Mononuclear cell (primary cell): Measurements from ENCODE around the gene NEDD4L. TPM values are rescaled to one million over a fixed set of nuclear protein-coding genes. Genes with fewer than 3 reads are reported as not detected.

Experiments used
- H3K27me3 ChIP-seq: 2 replicates; pipeline ENCODE4 v1.6.0; 2011; ENCODE audit warnings: low read length, control low read depth; ENCODE audit not compliant: insufficient read depth
- H3K4me1 ChIP-seq: 2 replicates; pipeline ENCODE4 v1.5.1; 2011; ENCODE audit warnings: mild to moderate bottlenecking, low read length, control low read depth; ENCODE audit not compliant: insufficient read depth
- H3K4me3 ChIP-seq: 2 replicates; pipeline ENCODE4 v1.5.1; 2011; ENCODE audit warnings: mild to moderate bottlenecking, low read length, moderate library complexity
- H3K9me3 ChIP-seq: 2 replicates; pipeline ENCODE4 v1.5.1; 2011; ENCODE audit warnings: low read depth, mild to moderate bottlenecking, control low read depth, low read length
- total RNA-seq: library from RNA; depleted of rRNA; stranded (reverse); fragments of >200 nt; gene quantifications from one replicate; pipeline ENCODE4 v1.2.3, GENCODE V29; 2012

NEDD4L gene
- total RNA-seq, 1 donor, result 8.7 TPM

DNA sequence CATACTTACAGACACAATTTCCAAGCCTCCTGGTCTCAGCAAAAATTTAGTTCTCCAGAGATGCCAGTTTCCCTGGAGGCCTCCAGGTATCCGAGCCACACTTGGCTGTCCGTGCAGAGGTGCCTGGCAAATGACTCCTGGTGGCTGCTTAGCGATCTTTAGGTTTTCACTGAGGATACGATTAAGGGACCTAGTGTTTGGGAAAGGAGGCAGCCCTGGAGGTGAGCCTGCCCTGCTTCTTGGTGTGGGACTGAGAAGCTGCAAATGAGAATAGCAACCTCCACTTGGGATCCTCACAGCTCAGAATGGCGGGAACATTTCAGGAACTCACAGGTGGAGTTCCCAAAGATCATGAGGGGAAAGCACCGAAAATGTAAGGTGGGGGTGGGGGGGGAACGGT, 367.3 kb downstream of the NEDD4L start:
- Histone ChIP-seq H3K27me3 (no peaks in the 10 kb centered on the region), H3K4me3 (no peak overlapping the region), H3K9me3 (no peaks in the 10 kb centered on the region), H3K4me1 (no peaks in the 10 kb centered on the region)

DNA sequence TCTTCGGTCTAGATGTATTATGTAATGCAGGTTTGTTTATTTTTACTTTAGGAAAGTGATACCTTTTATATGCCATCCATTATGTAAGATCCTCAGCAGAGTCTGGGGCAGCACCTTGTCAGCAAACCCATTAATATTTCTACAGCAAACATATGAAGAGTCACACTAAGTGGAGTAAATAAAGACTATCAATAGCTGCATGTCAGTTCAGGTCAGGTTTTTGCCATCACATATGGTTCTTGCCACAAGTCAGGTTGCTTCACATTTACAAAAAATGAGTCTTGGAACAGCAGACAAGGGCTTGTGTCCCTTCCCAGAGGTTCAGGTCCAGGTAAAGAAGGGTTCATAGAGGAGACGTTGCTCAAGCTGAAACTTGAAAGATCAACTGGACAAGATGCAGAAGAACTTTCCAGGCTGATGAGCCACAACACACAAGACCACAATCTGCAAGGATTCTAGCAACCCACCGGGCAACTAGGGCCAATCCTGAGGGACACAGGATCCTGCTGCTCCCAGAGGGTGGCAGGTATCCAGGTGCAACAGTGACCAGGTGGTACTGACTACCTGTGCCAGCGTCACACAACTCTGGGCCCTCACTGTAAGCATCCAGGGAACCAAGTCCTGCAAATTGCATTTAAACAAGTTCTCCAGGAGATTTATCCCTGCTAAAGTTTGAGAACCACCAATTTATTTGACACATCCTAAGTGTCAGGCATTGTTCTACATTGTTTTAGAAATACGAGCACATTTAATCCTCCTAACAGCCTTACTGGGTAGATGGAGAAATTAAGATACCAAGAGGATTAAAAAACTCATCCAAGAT, 369.0 kb downstream of the NEDD4L start:
- Histone ChIP-seq H3K27me3 (no peaks in the 10 kb centered on the region), H3K4me3 (no peak overlapping the region), H3K9me3 (no peaks in the 10 kb centered on the region), H3K4me1 (no peaks in the 10 kb centered on the region)

GRCh38 chr18:58413667-58414628, 369.9 kb downstream of the NEDD4L start:
- Histone ChIP-seq H3K4me1 (no peaks in the 10 kb centered on the region), H3K9me3 (no peaks in the 10 kb centered on the region), H3K27me3 (no peaks in the 10 kb centered on the region), H3K4me3 (no peak overlapping the region)

- H3K27me3 ChIP-seq, result no peaks in the 10 kb centered on the region
- no peaks in the 10 kb centered on the region for H3K4me1 ChIP-seq
- no peak overlapping the region for H3K4me3 ChIP-seq
- no peaks in the 10 kb centered on the region for H3K9me3 ChIP-seq
Observed at GRCh38 chr18:58416014-58416703, 372.1 kb downstream of the NEDD4L start.

DNA sequence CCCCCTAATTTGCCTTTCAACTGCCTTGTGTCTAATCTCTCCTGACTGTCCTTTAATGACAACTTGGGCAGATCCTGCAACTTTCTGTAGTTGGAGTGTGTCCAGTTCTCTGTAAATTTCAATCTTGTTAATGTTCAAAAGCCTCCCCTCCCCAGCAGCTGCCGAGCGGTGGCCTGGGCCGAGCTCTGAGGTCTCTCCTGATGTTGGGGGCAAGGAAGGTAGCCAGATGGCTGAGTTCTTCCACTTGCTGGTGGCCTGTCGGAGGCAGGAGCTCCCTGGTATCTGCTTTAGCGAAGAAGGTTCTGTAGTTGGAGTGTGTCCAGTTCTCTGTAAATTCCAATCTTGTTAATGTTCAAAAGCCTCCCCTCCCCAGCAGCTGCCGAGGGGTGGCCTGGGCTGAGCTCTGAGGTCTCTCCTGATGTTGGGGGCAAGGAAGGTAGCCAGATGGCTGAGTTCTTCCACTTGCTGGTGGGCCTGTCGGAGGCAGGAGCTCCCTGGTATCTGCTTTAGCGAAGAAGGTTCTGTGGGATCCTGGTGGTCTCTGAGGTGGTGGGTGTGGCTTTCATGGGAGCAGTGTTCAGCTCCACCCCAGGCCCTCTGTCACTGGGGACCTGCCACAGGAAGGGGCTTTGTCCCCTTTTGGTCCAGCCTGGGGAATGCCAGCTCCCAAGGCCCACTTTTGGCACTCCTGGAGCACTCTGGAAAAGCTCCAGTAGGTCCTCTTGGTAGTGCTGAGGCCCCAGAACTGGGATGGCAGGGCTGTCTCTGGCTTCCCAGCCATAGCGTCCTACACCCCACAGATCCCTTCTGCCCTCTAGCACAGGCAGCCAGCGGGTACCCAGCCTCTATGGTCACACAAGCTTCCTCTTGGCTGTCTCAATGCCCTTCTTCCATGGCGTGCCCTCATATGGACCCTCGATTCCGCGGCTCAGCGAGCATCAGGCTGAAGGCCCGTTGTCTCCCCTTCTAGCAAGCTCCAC, 373.0 kb downstream of the NEDD4L start:
- Histone ChIP-seq H3K9me3 (no peaks in the 10 kb centered on the region), H3K4me1 (no peaks in the 10 kb centered on the region), H3K4me3 (no peak overlapping the region), H3K27me3 (no peaks in the 10 kb centered on the region)

GRCh38 chr18:58417752-58418151, 373.7 kb downstream of the NEDD4L start:
- no peak overlapping the region for H3K4me3 ChIP-seq
- no peaks in the 10 kb centered on the region for H3K4me1 ChIP-seq
- H3K27me3 ChIP-seq, result no peaks in the 10 kb centered on the region
- no peaks in the 10 kb centered on the region for H3K9me3 ChIP-seq

DNA sequence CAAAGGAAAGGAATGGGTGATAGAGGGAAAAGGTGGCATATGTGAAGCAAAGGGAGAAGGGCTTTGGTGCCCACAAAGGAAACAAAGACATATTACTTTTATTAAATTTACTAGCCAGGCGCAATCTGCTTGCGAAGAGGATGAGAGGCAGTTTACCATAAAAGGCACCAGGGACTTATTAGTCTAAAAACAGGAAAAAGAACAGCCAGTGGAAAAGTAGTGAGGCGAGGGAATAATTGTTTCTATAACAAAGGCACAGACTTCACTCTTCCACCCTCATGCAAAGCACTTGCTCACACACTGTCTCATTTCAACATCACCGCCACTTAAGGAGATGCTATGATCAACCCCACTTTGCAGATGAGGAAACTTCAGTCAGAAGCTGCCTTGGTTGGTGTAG, 374.3 kb downstream of the NEDD4L start:
- no peaks in the 10 kb centered on the region for H3K27me3 ChIP-seq
- H3K4me3 ChIP-seq, result no peak overlapping the region
- H3K4me1 ChIP-seq, result no peaks in the 10 kb centered on the region
- H3K9me3 ChIP-seq, result no peaks in the 10 kb centered on the region

GRCh38 chr18:58419587-58420199, 375.7 kb downstream of the NEDD4L start:
- Histone ChIP-seq H3K4me3 (no peak overlapping the region), H3K9me3 (no peaks in the 10 kb centered on the region), H3K27me3 (no peaks in the 10 kb centered on the region), H3K4me1 (no peaks in the 10 kb centered on the region)

- Histone ChIP-seq H3K9me3 (no peaks in the 10 kb centered on the region), H3K4me3 (no peak overlapping the region), H3K27me3 (no peaks in the 10 kb centered on the region), H3K4me1 (no peaks in the 10 kb centered on the region)
Observed at GRCh38 chr18:58426611-58427010, 382.6 kb downstream of the NEDD4L start.

DNA sequence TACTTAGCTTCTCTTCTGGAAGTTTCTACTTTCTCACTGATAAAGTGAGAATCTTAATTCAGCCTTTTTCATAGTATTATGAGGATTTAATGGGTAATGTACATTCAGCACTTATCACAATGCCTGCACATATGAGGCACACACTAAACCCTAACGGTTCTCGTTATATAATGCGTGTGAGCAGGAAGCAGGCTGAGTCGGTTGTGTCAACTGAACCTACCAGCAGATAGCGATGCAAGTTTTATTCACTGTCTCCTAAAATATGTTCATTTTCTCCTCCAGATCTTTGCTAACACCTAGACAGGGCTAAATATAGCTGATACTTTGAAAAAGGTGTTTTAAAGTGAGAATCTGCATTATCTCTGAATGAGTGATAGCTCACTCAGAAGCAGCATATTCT, 383.3 kb downstream of the NEDD4L start:
- H3K4me1 ChIP-seq, result no peaks in the 10 kb centered on the region
- H3K4me3 ChIP-seq, result no peak overlapping the region
- H3K27me3 ChIP-seq, result no peaks in the 10 kb centered on the region
- no peaks in the 10 kb centered on the region for H3K9me3 ChIP-seq

- H3K4me3 ChIP-seq, result no peak overlapping the region
- H3K9me3 ChIP-seq, result no peaks in the 10 kb centered on the region
- no peaks in the 10 kb centered on the region for H3K27me3 ChIP-seq
- no peaks in the 10 kb centered on the region for H3K4me1 ChIP-seq
Observed at GRCh38 chr18:58429442-58429841, 385.4 kb downstream of the NEDD4L start.

DNA sequence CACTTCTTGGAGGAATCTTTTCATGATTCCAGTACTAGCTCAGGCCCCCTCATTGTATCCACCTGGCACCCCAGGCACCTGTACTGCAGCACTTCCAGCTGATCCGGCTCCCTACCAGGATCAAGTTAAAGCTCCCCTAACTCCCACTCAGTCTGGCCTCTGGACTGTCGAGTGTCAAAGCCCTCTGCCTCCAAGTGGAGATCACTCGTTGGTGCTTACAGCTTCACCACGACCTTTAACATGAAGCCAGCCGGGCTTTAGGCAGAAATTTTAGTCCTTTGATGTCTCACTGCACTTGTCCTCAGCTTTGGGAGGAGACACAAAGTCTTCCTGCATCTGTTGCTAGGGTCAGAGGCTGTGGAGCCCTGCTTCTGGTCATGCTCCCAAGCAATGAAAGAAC, 387.2 kb downstream of the NEDD4L start:
- Histone ChIP-seq H3K27me3 (no peaks in the 10 kb centered on the region), H3K9me3 (no peaks in the 10 kb centered on the region), H3K4me3 (no peak overlapping the region), H3K4me1 (no peaks in the 10 kb centered on the region)

DNA sequence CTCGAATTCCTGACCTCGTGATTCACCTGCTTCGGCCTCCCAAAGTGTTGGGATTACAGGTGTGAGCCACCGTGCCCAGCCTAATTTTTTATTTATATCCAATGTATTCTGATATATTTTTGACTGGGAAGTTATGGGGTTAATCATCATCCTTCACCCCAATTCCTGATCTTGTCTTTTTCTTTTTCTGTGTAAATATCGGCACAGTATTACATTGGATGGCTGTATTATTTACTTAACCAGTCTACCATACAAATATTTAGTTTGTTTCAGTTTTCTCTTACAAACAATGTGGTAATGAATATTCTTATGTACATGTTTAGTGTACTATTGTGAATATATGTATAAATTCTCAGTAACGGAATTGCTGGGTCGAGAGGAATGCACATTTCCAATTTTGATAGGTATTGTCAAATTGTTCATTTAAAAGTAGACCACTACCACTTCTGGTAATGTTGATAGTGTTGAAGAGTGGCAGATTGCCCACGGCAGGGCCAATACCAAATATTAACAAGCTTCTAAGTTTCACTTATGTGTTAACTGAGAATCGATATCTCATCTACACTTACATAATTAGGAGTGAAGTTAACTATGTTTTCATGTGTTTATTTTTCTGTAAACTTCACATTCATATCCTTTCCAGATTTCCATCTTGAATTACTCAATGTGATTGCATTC, 388.2 kb downstream of the NEDD4L start:
- Histone ChIP-seq H3K4me3 (no peak overlapping the region), H3K9me3 (no peaks in the 10 kb centered on the region), H3K27me3 (no peaks in the 10 kb centered on the region), H3K4me1 (no peaks in the 10 kb centered on the region)
